HCT116 (cell line): ENCODE data around the gene CHRNA4. TPM values are rescaled to one million over a fixed set of nuclear protein-coding genes. Genes with fewer than 3 reads are reported as not detected.

Source experiments
- ATAC-seq: fragments of 200-7000 bp; cut with Tn5 transposase; 2 replicates; pipeline ENCODE4 v1.9.1; 2020; ENCODE audit warnings: mild to moderate bottlenecking, moderate library complexity
- BruUV-seq: library from RNA; stranded (reverse); fragments of 400-500 nt; replicated peaks from 2 replicates; lab custom pipeline; 2021; lab: Mats Ljungman, UMichigan
- CTCF ChIA-PET: fragments of 300-600 bp; sonication (Branson Sonifier 250); formaldehyde crosslinking; loops from one replicate; lab custom pipeline; 2021; ENCODE audit warnings: antibody characterized with exemption; lab: Charles Lee
- POLR2A ChIA-PET: fragments of 300-600, 350-600 bp; sonication (Branson Sonifier 250); formaldehyde crosslinking; loops from one replicate; lab custom pipeline; 2021; ENCODE audit warnings: antibody characterized with exemption; lab: Charles Lee
- RAD21 ChIA-PET, 2 experiments: fragments of 300-600 bp; sonication (Branson Sonifier 250); formaldehyde crosslinking; loops; one replicate each; lab custom pipeline; 2023; ENCODE audit warnings: low total read pairs in 2 of 2; ENCODE audit not compliant: uncharacterized antibody in 2 of 2, unreplicated experiment in 2 of 2, low non-redundant PET in 1 of 2; lab: Charles Lee
- DNase-seq: peaks from one replicate; pipeline ENCODE4 v3.0.0-alpha.2; 2010; ENCODE audit warnings: low read depth, low spot score
- H2AFZ ChIP-seq: fragments of 200-600 bp; shearing (Covaris generic), sonication (generic); 2 replicates; pipeline ENCODE4 v1.6.1; 2017; ENCODE audit warnings: low read depth, mixed run types, mixed read lengths, antibody characterized with exemption, low read length; ENCODE audit not compliant: poor library complexity, severe bottlenecking
- H3K27ac ChIP-seq: 2 replicates; pipeline ENCODE4 v1.5.1; 2012; ENCODE audit warnings: low read depth, low read length
- H3K27me3 ChIP-seq: fragments of 200-600 bp; sonication (generic); 2 replicates; pipeline ENCODE4 v1.6.1; 2016; ENCODE audit warnings: mixed run types, low read length, mixed read lengths; ENCODE audit not compliant: insufficient read depth
- H3K36me3 ChIP-seq, 2 experiments: fragments of 200-500 bp in 1 of 2; fragments of 200-600 bp in 1 of 2; sonication (Bioruptor generic) in 1 of 2; sonication (generic) in 1 of 2; 2 replicates each; pipeline versions ENCODE4 v1.5.1 to v1.6.1; 2014 to 2016; ENCODE audit warnings: low read length in 2 of 2, inconsistent platforms in 1 of 2, mixed read lengths in 1 of 2, mixed run types in 1 of 2; ENCODE audit not compliant: insufficient read depth in 2 of 2, control insufficient read depth in 1 of 2
- H3K4me1 ChIP-seq, 2 experiments: fragments of 200-600 bp in 1 of 2; sonication (generic) in 1 of 2; 2 replicates each; pipeline versions ENCODE4 v1.5.1 to v1.6.1; 2012 to 2017; ENCODE audit warnings: low read length in 2 of 2, inconsistent platforms in 1 of 2, mild to moderate bottlenecking in 1 of 2, mixed read lengths in 1 of 2, mixed run types in 1 of 2, moderate library complexity in 1 of 2; ENCODE audit not compliant: insufficient read depth in 2 of 2, control insufficient read depth in 1 of 2
- H3K4me2 ChIP-seq: fragments of 200-600 bp; sonication (generic); 2 replicates; pipeline ENCODE4 v1.6.1; 2017; ENCODE audit warnings: mixed run types, low read length, mixed read lengths
- H3K4me3 ChIP-seq, 2 experiments: fragments of 200-600 bp in 1 of 2; sonication (generic) in 1 of 2; replicated peaks in 1 of 2; 2 replicates each; pipeline ENCODE4 v1.5.1; 2011 to 2016; ENCODE audit warnings: low read length in 2 of 2, control low read depth in 1 of 2, low read depth in 1 of 2, mild to moderate bottlenecking in 1 of 2, mixed read lengths in 1 of 2, mixed run types in 1 of 2
- H3K79me2 ChIP-seq: fragments of 200-600 bp; sonication (generic); 2 replicates; pipeline ENCODE4 v1.6.1; 2017; ENCODE audit warnings: mild to moderate bottlenecking, mixed run types, low read length, moderate library complexity, mixed read lengths; ENCODE audit not compliant: insufficient read depth
- H3K9ac ChIP-seq: fragments of 200-600 bp; sonication (generic); 2 replicates; pipeline ENCODE4 v1.6.1; 2016; ENCODE audit warnings: low read length, mixed read lengths
- H3K9me2 ChIP-seq: fragments of 200-600 bp; sonication (generic), shearing (Covaris generic); 2 replicates; pipeline ENCODE4 v1.6.1; 2017; ENCODE audit warnings: mixed run types, mild to moderate bottlenecking, moderate library complexity; ENCODE audit not compliant: insufficient read depth
- H3K9me3 ChIP-seq, 2 experiments: fragments of 200-500 bp in 1 of 2; fragments of 200-600 bp in 1 of 2; sonication (Bioruptor generic) in 1 of 2; sonication (generic) in 1 of 2; 2 replicates each; pipeline ENCODE4 v1.6.1; 2014 to 2017; ENCODE audit warnings: low read length in 2 of 2, mixed read lengths in 2 of 2, inconsistent platforms in 1 of 2, low read depth in 1 of 2, mild to moderate bottlenecking in 1 of 2, mixed run types in 1 of 2, moderate library complexity in 1 of 2; ENCODE audit not compliant: control insufficient read depth in 1 of 2, insufficient read depth in 1 of 2
- H4K20me1 ChIP-seq: fragments of 200-600 bp; sonication (generic), shearing (Covaris generic); 2 replicates; pipeline ENCODE4 v1.6.1; 2017; ENCODE audit warnings: mixed run types, mild to moderate bottlenecking, moderate library complexity; ENCODE audit not compliant: insufficient read depth
- CTCF ChIP-seq, 3 experiments: fragments of 200-600 bp in 1 of 3; sonication (generic) in 1 of 3; IDR thresholded peaks in 2 of 3; conservative IDR thresholded peaks in 1 of 3; 2 replicates each; pipeline ENCODE4 v1.5.1; 2012 to 2017; ENCODE audit warnings: low read depth in 2 of 3, low read length in 2 of 3, antibody characterized with exemption in 1 of 3, borderline replicate concordance in 1 of 3, control low read depth in 1 of 3, mild to moderate bottlenecking in 1 of 3, mixed read lengths in 1 of 3, mixed run types in 1 of 3, moderate library complexity in 1 of 3; ENCODE audit not compliant: insufficient read depth in 1 of 3
- FOSL1 ChIP-seq: IDR thresholded peaks from 2 replicates; pipeline ENCODE4 v1.6.1; 2012; ENCODE audit warnings: low read depth
- REST ChIP-seq: IDR thresholded peaks from 2 replicates; pipeline ENCODE4 v1.6.1; 2012; ENCODE audit warnings: low read depth
- intact Hi-C: fragments of 100-400 bp; cut with micrococcal nuclease; formaldehyde crosslinking; loops from 2 replicates; pipeline ENCODE4 v1.10.0; 2022
- total RNA-seq: library from RNA; stranded (reverse); gene quantifications from one replicate; pipeline ENCODE4 v1.2.1, GENCODE V29; 2021; ENCODE audit not compliant: unreplicated experiment

The CHRNA4 gene
- total RNA-seq, 1 experiment from 2014 or later: not detected

- ATAC-seq (no peak), DNase-seq (no peak)
- Histone ChIP-seq H3K4me1 (no peaks in the 10 kb centered on the region), H3K27me3 (peaks cover 18% of the 10 kb centered on the region; the same call in 1 of the 2 replicates), H3K9ac (no peak overlapping the region), H2AFZ (no peak overlapping the region), H3K9me2 (no peaks in the 10 kb centered on the region), H3K79me2 (no peaks in the 10 kb centered on the region), H3K36me3 (no peaks in the 10 kb centered on the region), H4K20me1 (no peaks in the 10 kb centered on the region), H3K4me3 (no peak overlapping the region), H3K27ac (no peak overlapping the region), H3K4me2 (no peak overlapping the region), H3K9me3 (no peaks in the 10 kb centered on the region)
- ChIA-PET POLR2A (no interaction called here), RAD21 (no interaction called here), CTCF (interaction anchor here (1.3 kb wide), 1 partner anchor 11 kb away, joined by 4 read pairs; no protein-coding TSS in a partner anchor)
- BruUV-seq: no TSS peak
- intact Hi-C loops: no loop called here
- TF ChIP-seq CTCF (IDR thresholded peaks at IDR 0.05 in 2 of 3, conservative IDR thresholded peaks at IDR 0.05 in 1 of 3; ENCODE audit: borderline replicate concordance in 1 of 3, insufficient read depth in 1 of 3, low read depth in 2 of 3, low read length in 2 of 3) (0 out of 6 replicates have a peak, but pooled peaks of 1 of the 3 experiments have one; percentile 3), FOSL1 (no peak), REST (no peak)
These were observed 8.8 kb upstream of the CHRNA4 start for GRCh38 chr20:63369724-63370617.
